NCI-H82 treated with DMSO at 0.1 percent for 48 hours (cell line): Measurements from ENCODE around the gene SMOC2.
"Not testable (repeated sequence)": the region's sequence is repeated elsewhere in the genome, so short reads cannot be mapped to it uniquely, and the experiment has no call there.

Experiments
- DNase-seq: peaks from one replicate; lab custom pipeline; 2025; ENCODE audit not compliant: unreplicated experiment; lab: John Stamatoyannopoulos, UW

Gene SMOC2

DNA sequence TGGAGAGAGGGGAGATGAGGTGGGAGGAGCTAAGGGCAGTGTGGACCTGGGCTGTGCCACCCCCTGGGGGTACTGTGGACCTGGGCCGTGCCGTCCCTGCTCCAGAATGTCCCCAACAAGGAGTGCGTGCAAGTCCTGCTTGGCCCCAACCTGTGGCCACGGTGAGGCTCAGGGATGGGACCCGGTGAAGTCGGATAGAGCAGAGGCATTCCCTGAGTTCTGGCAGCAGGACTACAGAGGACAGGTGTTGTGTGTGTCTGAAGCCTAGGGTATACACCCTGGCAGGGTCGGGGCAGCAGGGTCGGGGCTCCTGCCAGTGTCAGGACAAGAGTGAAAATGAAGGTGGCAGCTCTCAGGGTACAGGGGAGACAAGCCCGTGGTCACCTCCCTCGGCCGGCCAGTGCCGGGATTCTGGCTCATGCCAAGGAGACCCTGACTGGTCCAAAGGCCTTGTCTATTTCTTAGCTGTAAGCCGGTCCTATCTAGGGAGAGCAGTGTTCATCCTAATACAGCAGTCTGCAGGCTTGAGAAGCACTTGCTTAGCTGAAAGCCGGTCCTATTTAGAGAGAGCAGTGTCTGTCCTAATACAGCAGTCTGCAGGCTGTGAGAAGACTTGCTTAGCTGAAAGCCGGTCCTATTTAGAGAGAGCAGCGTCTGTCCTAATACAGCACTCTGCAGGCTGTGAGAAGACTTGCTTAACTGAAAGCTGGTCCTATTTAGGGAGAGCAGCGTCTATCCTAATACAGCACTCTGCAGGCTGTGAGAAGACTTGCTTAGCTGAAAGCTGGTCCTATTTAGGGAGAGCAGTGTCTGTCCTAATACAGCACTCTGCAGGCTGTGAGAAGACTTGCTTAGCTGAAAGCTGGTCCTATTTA, 95.9 kb downstream of the SMOC2 start:
- DNase-seq = no peak

- no peak for DNase-seq
Measured at GRCh38 chr6:168537540-168537884, 96.5 kb downstream of the SMOC2 start.

DNA sequence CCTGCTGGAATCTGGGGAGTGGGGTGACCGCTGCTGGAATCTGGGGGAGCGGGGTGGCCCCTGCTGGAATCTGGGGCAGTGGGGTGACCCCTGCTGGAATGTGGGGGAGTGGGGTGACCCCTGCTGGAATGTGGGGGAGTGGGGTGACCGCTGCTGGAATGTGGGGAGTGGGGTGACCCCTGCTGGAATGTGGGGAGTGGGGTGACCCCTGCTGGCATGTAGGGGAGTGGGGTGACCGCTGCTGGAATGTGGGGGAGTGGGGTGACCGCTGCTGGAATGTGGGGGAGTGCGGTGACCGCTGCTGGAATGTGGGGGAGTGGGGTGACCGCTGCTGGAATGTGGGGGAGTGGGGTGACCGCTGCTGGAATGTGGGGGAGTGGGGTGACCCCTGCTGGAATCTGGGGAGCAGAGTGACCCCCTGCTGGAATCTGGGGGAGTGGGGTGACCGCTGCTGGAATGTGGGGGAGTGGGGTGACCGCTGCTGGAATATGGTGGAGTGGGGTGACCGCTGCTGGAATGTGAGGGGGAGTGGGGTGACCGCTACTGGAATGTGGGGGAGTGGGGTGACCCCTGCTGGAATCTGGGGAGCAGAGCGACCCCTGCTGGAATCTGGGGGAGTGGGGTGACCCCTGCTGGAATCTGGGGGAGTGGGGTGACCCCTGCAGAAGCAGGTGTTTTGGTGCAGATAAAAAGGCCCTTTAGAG, 97.4 kb downstream of the SMOC2 start:
- DNase-seq = not testable (repeated sequence)

GRCh38 chr6:168538892-168539811, 98.2 kb downstream of the SMOC2 start:
- no peak for DNase-seq

- DNase-seq = no peak
Measured at GRCh38 chr6:168540713-168541291, 99.8 kb downstream of the SMOC2 start.

- DNase-seq = no peak
Measured at GRCh38 chr6:168541307-168541706, 100.3 kb downstream of the SMOC2 start.

DNA sequence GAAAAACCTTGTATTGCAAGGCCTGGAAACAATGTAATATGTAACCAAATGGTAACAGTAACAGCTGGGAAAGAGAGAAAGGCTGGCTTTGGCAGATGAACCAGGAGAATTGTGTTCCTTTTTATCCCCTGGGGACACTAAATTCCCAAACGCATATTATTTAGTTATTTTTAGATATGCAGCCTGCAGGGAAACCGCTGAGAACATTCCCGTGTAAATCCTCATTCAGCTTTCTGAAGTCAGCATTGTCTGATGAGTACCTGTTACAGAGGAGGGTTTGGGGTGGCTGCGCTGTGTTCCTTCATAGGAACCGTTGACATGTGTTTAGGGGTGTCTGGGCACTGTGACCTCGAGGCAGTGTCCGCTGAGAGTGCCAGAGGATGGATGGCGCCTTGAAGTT, 101.3 kb downstream of the SMOC2 start:
- no peak for DNase-seq

DNA sequence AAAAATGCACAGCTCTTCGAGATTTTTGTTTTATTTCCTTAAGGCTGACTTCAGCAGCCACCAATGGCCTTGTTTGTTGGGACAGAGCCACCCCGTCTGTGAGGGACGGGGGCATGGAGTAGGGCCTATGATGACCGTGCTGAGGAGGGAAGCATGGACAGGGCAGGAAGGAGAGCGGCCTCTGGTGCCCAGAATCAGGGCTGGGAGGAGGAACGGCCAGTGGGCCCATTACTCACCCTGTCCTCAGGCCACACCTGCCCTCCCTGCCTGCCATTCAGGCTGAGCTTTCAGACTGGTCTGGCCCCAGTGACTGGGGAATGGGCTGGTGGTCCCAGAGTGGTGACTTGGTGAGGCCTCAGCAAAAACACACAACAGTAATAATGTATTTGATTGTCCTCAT, 104.4 kb downstream of the SMOC2 start:
- no peak for DNase-seq

DNA sequence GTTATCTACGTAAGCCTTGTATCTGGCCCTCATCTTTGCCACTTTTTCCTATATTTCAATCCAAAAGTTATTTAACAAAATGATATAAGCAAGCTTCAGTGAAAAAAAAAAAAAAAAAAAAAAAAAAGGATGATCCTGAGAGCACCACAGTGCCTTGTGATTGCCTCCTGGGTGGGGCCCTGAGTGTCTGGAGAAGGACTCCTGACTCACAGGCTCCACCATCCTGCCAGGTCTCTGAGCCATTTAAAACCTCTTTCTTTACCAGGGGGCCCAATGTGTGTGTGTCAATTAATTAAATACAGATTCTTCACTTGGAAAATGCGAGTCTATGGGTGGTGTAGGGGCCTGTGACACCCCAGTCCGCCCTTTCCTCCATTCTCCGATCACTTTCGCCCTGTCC, 105.2 kb downstream of the SMOC2 start:
- no peak for DNase-seq

DNA sequence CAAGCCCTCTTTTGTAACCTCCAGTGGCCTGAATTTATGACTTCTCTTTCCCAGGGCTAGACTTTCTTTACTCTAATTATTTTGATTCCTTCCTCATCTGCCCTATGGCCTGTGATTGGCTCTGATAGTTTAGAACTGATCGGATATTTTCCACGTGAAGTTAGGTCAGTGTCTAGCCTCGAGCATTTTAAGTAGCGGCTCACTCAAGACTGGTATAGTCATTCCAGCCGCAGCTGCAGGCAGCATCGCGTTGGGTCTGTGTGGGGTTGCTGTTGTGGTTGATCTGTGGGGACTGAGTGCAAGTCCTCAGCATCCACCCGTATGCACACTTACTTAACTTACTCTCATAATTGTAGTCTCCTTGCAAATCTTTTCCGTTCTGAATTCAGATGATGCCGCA, 105.7 kb downstream of the SMOC2 start:
- no peak for DNase-seq

GRCh38 chr6:168550326-168550725, 109.3 kb downstream of the SMOC2 start:
- DNase-seq = no peak

- DNase-seq = no peak
Measured at GRCh38 chr6:168554472-168554871, 113.5 kb downstream of the SMOC2 start.

GRCh38 chr6:168554898-168555617, 114.1 kb downstream of the SMOC2 start:
- no peak for DNase-seq

- DNase-seq = no peak
Measured at GRCh38 chr6:168555618-168556273, 114.8 kb downstream of the SMOC2 start.

GRCh38 chr6:168557512-168557911, 116.5 kb downstream of the SMOC2 start:
- DNase-seq = no peak

DNA sequence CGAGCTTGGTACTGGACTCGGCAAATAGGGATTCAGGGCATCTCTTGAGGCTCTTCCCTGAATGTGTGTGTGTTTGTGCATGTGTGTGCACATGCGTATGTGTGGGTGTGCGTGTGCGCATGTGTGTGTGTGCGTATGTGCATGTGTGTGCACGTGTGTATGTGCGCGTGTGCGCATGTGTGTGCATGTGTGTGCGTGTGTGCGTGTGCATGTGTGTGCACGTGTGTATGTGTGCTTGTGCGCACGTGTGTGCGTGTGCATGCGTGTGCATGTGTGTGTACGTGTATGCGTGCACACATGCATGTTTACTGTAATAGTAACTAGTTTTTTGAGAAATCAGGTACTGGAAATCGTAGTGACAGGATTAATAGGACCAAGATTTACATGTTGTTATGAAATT, 117.7 kb downstream of the SMOC2 start:
- no peak for DNase-seq

DNA sequence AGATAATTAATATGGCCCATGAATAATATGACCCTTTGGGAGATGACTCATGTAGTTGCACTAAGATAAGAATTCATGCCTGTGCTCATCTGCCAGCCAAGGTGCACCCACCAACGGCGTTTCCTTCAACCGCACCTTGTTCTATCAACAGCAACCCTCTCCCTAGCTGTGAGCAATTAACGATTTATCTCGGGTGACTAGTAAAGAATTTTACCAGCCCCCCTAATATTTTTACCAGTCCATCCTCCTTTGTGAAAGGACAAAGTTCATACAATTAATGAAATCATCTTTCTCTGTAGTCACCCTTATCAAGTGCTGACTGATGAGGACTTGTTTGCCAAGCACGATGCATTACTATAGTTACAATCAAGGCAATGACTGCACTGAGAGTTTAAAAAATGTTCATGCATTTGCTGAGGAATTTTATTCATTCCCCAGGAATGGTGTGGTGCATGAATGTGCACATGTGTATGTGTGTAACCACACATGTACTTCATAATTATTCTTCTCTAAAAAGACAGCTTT, 118.7 kb downstream of the SMOC2 start:
- DNase-seq = no peak

DNA sequence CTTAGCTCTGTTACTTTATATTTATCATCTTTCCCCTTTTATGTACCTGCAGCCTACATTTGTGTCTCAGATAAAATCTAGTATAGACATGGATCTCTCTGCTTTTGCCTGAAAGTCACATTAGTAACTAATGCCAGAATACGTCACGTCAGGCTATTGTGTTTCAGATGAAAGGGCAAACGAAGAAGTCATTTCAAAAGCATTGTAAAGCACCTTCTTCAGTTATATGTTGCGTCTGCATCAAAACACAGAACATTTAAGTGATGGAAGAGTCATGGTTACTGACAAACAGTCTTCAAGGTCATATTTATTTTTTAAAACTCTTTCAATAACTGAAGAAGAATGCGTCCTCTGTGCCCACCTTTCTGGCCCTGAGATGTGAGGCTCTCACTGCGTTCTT, 119.1 kb downstream of the SMOC2 start:
- DNase-seq = no peak

GRCh38 chr6:168562576-168563151, 121.7 kb downstream of the SMOC2 start:
- no peak for DNase-seq
